ENCODE data around the gene YARS1. TPM values are rescaled to one million over a fixed set of nuclear protein-coding genes. Genes with fewer than 3 reads are reported as not detected.

The YARS1 gene
- total and polyA plus RNA-seq, 2 of the 13 experiments (the other 11 are each of a cell fraction or from before 2014, with no cell fraction given): 50.1 to 113 TPM

GRCh38 chr1:32742199-32742947, 74.8 kb downstream of the YARS1 start (continued):
- TF ChIP-seq TGIF2 (CRISPR knock-in tag; IDR thresholded peaks at IDR 0.05) (no peak), PITX1 (CRISPR knock-in tag; IDR thresholded peaks at IDR 0.05) (no peak; the same call in 1 of the 2 replicates), RFX5 (IDR thresholded peaks at IDR 0.05; ENCODE audit: low read depth, low read length) (no peak), ZNF546 (CRISPR knock-in tag; conservative IDR thresholded peaks at IDR 0.05) (no peak), MAX (IDR thresholded peaks at IDR 0.05) (peak; percentile 22; the same call in 1 of the 2 replicates), ZNF337 (CRISPR knock-in tag; IDR thresholded peaks at IDR 0.05; ENCODE audit: borderline replicate concordance, low read depth) (no peak), ZNF775 (CRISPR knock-in tag; IDR thresholded peaks at IDR 0.05; ENCODE audit: borderline replicate concordance) (no peak), ZNF256 (CRISPR knock-in tag; conservative IDR thresholded peaks at IDR 0.05) (no peak), ZNF772 (CRISPR knock-in tag; IDR thresholded peaks at IDR 0.05) (0 out of 2 replicates have a peak, but pooled peaks have one; percentile 71), ARNT2 (CRISPR knock-in tag; IDR thresholded peaks at IDR 0.05; ENCODE audit: low read depth) (peak; percentile 44; the same call in 1 of the 2 replicates), ZNF326 (CRISPR knock-in tag; IDR thresholded peaks at IDR 0.05; ENCODE audit: borderline replicate concordance) (no peak), ZNF674 (CRISPR knock-in tag; IDR thresholded peaks at IDR 0.05; ENCODE audit: low read depth) (no peak), TEAD3 (CRISPR knock-in tag; optimal IDR thresholded peaks at IDR 0.05; ENCODE audit: borderline replicate concordance) (no peak), MTF1 (CRISPR knock-in tag; IDR thresholded peaks at IDR 0.05) (no peak), ATRX (CRISPR knock-in tag; IDR thresholded peaks at IDR 0.05; ENCODE audit: borderline replicate concordance) (no peak), ZKSCAN5 (CRISPR knock-in tag; IDR thresholded peaks at IDR 0.05) (no peak; the same call in none of the 2 replicates), SNAPC5 (CRISPR knock-in tag; IDR thresholded peaks at IDR 0.05; ENCODE audit: borderline replicate concordance) (no peak)
- TF ChIP-seq, protein P1, sequence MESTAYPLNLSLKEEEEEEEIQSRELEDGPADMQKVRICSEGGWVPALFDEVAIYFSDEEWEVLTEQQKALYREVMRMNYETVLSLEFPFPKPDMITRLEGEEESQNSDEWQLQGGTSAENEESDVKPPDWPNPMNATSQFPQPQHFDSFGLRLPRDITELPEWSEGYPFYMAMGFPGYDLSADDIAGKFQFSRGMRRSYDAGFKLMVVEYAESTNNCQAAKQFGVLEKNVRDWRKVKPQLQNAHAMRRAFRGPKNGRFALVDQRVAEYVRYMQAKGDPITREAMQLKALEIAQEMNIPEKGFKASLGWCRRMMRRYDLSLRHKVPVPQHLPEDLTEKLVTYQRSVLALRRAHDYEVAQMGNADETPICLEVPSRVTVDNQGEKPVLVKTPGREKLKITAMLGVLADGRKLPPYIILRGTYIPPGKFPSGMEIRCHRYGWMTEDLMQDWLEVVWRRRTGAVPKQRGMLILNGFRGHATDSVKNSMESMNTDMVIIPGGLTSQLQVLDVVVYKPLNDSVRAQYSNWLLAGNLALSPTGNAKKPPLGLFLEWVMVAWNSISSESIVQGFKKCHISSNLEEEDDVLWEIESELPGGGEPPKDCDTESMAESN (CRISPR knock-in tag; conservative IDR thresholded peaks at IDR 0.05): no peak
- TF ChIP-seq, protein P2, sequence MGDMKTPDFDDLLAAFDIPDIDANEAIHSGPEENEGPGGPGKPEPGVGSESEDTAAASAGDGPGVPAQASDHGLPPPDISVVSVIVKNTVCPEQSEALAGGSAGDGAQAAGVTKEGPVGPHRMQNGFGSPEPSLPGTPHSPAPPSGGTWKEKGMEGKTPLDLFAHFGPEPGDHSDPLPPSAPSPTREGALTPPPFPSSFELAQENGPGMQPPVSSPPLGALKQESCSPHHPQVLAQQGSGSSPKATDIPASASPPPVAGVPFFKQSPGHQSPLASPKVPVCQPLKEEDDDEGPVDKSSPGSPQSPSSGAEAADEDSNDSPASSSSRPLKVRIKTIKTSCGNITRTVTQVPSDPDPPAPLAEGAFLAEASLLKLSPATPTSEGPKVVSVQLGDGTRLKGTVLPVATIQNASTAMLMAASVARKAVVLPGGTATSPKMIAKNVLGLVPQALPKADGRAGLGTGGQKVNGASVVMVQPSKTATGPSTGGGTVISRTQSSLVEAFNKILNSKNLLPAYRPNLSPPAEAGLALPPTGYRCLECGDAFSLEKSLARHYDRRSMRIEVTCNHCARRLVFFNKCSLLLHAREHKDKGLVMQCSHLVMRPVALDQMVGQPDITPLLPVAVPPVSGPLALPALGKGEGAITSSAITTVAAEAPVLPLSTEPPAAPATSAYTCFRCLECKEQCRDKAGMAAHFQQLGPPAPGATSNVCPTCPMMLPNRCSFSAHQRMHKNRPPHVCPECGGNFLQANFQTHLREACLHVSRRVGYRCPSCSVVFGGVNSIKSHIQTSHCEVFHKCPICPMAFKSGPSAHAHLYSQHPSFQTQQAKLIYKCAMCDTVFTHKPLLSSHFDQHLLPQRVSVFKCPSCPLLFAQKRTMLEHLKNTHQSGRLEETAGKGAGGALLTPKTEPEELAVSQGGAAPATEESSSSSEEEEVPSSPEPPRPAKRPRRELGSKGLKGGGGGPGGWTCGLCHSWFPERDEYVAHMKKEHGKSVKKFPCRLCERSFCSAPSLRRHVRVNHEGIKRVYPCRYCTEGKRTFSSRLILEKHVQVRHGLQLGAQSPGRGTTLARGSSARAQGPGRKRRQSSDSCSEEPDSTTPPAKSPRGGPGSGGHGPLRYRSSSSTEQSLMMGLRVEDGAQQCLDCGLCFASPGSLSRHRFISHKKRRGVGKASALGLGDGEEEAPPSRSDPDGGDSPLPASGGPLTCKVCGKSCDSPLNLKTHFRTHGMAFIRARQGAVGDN (CRISPR knock-in tag; IDR thresholded peaks at IDR 0.05): peak; percentile 73
- TF ChIP-seq, protein P3, sequence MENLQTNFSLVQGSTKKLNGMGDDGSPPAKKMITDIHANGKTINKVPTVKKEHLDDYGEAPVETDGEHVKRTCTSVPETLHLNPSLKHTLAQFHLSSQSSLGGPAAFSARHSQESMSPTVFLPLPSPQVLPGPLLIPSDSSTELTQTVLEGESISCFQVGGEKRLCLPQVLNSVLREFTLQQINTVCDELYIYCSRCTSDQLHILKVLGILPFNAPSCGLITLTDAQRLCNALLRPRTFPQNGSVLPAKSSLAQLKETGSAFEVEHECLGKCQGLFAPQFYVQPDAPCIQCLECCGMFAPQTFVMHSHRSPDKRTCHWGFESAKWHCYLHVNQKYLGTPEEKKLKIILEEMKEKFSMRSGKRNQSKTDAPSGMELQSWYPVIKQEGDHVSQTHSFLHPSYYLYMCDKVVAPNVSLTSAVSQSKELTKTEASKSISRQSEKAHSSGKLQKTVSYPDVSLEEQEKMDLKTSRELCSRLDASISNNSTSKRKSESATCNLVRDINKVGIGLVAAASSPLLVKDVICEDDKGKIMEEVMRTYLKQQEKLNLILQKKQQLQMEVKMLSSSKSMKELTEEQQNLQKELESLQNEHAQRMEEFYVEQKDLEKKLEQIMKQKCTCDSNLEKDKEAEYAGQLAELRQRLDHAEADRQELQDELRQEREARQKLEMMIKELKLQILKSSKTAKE (CRISPR knock-in tag; IDR thresholded peaks at IDR 0.05; ENCODE audit: borderline replicate concordance): no peak

All from HepG2 (cell line).